ENCODE data around the gene FGF18. TPM values are rescaled to one million over a fixed set of nuclear protein-coding genes. Genes with fewer than 3 reads are reported as not detected.
"Not testable (repeated sequence)": the region's sequence is repeated elsewhere in the genome, so short reads cannot be mapped to it uniquely, and the experiment has no call there.

Gene FGF18, protein sequence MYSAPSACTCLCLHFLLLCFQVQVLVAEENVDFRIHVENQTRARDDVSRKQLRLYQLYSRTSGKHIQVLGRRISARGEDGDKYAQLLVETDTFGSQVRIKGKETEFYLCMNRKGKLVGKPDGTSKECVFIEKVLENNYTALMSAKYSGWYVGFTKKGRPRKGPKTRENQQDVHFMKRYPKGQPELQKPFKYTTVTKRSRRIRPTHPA
- polyA plus RNA-seq (ENCODE audit: insufficient read length in 10 of 10) = 10 to 100 TPM in 9 of 10 donors, 1 to 10 TPM in 1; 8.3 to 26.6 (median 18.1) TPM
- long read RNA-seq, donor 1, transcript FGF18-201 (5 exons, 1,986 nt) = major isoform, 9 of 9 reads
- long read RNA-seq, donor 1, partial matches to known transcripts = 0 of 9 reads
- long read RNA-seq, donor 1, other reads (novel, unspliced or antisense) = 0 of 9 reads
- long read RNA-seq, donor 2, transcript FGF18-201 (5 exons, 1,986 nt) = major isoform, 10 of 10 reads
- long read RNA-seq, donor 2, partial matches to known transcripts = 0 of 10 reads
- long read RNA-seq, donor 2, other reads (novel, unspliced or antisense) = 0 of 10 reads
- long read RNA-seq, donor 3 = 0 reads
- long read RNA-seq, donor 4, transcript FGF18-201 (5 exons, 1,986 nt) = major isoform, 13 of 36 reads
- long read RNA-seq, donor 4, partial matches to known transcripts = 23 of 36 reads
- long read RNA-seq, donor 4, other reads (novel, unspliced or antisense) = 0 of 36 reads
- long read RNA-seq, donor 5, transcript FGF18-201 (5 exons, 1,986 nt) = major isoform, 12 of 12 reads
- long read RNA-seq, donor 5, partial matches to known transcripts = 0 of 12 reads
- long read RNA-seq, donor 5, other reads (novel, unspliced or antisense) = 0 of 12 reads
- long read RNA-seq, donor 6, transcript FGF18-201 (5 exons, 1,986 nt) = major isoform, 11 of 30 reads
- long read RNA-seq, donor 6, partial matches to known transcripts = 19 of 30 reads
- long read RNA-seq, donor 6, other reads (novel, unspliced or antisense) = 0 of 30 reads
- long read RNA-seq, donor 7, transcript FGF18-201 (5 exons, 1,986 nt) = major isoform, 15 of 36 reads
- long read RNA-seq, donor 7, partial matches to known transcripts = 21 of 36 reads
- long read RNA-seq, donor 7, other reads (novel, unspliced or antisense) = 0 of 36 reads
- long read RNA-seq, donor 8, transcript FGF18-201 (5 exons, 1,986 nt) = major isoform, 12 of 34 reads
- long read RNA-seq, donor 8, partial matches to known transcripts = 22 of 34 reads
- long read RNA-seq, donor 8, other reads (novel, unspliced or antisense) = 0 of 34 reads
- long read RNA-seq, donor 9, partial matches to known transcripts = 0 of 2 reads
- long read RNA-seq, donor 9, other reads (novel, unspliced or antisense) = 0 of 2 reads

DNA sequence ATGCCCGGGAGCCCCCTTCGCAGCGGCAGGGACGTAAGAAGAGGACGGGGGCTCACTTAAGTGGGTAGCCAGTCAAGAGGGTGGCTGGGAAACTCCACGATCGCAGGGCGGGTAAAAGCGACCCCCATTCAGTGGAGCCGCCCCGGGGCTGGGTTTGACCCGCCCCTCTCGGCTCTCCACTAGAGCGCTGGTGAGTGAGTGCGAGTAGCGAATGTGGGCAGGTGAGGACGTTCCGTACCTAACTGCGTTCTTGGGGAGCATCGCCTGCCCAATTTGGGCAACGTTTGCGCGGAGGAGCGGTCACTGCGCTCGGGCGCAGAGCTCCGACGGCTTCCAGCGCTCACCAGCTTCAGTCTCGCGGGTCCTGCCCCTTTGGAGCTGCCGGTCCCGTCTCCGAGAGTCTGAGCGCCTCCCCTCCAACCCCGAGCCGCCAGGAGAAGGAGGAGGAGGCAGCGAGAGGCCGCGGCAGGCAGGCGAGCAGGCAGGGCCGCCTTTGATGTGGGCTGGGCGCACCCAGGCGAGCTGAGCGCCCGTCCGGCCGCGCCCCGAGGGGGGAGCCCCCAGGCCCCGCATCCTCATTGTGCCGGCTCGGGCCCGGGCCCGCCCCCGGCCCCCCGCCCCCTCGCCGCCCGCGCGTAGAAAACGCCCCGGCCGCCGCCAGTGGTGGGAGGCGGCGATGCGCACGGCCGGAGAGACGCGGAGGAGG lies at the start of gene FGF18:
FGF18 (plus strand) TSS at position 666 of the 706 bp plus-strand sequence. CDS start 553 bp downstream, outside the sequence.
- DNase-seq = peak; percentile 47 to 97 (median 75)

DNA sequence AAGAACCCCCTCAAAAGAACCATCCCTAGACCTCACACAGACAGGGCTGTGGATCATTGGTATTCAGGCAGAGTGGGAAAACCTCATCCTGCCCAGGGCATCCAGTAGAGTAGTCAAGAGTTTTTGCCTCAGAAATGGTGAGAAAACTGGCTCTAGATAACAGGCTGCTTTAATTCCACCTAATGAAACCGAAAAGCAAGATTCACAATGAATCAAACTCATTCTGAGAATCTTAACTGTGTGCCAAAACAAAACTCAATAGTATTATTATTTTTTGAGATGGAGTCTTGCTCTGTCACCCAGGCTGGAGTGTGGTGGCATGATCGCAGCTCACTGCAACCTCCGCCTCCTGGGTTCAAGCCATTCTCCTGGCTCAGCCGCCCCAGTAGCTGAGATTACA lies 49.5 kb upstream of the FGF18 start:
- no peak for DNase-seq

DNA sequence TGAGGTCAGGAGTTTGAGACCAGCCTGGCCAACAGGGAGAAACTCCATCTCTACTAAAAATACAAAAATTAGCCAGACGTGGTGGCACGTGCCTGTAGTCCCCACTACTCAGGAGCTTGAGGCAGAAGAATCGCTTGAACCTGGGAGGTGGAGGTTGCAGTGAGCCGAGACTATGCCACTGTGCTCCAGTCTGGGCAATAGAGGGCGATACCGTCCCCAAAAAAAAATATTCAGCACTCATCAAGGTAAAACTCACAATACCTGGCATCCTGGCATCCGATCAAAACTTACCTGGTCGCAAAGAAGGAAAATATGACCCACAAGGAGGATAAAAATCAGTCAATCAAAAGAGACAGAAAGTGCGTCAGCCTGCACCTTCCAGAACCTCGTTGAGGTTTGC lies 48.6 kb upstream of the FGF18 start:
- not testable (repeated sequence) for DNase-seq

DNA sequence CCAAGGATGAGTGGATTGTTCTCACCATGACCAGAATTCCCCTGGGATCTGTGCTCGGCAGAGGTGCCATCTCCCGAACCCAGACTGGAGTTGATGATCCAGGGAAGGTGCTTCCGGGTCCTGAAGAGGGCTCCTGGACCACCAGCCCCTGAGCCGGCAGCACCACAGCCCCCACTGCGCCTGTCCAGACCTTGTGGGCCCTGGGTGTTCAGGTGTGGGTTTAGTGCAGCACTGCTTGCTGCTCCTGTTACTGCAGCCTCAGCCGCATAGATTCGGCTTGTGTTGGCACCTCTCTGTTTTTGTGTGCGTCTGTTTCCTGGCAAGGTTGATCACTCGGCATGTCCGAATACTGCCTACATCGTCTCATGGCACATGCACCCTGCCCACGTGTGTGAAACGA lies 48.1 kb upstream of the FGF18 start:
- DNase-seq = no peak

DNA sequence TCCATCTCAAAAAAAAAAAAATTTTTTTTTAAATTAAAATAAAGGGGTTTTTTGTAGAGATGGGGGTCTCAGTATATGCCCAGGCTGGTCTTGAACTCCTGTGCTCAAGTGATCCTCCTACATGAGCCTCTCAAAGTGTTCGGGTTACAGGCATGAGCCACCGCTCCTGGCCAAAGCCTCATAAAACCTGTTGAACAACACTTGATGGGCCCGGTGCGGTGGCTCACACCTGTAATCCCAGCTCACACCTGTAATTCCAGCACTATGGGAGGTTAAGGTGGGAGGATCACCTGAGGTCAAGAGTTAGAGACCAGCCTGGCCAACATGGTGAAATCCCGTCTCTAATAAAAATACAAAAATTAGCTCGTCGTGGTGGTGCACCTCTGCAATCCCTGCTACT lies 39.5 kb upstream of the FGF18 start:
- DNase-seq = no peak

DNA sequence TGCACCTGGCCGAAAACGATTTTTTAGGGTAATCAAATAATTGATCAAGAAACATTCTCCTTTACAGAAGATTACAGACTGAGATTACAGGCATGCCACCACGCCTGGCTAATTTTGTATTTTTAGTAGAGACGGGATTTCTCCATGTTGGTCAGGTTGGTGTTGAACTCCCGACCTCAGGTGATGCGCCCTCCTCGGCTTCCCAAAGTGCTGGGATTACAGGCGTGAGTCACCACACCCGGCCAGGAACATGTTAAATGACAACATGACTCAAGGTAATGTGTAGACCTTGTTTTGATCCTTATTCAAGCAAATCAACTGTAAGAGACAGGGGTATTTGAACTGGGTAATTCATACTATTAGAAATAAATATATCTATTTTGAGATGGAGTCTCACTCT lies 35.0 kb upstream of the FGF18 start:
- DNase-seq = not testable (repeated sequence)

DNA sequence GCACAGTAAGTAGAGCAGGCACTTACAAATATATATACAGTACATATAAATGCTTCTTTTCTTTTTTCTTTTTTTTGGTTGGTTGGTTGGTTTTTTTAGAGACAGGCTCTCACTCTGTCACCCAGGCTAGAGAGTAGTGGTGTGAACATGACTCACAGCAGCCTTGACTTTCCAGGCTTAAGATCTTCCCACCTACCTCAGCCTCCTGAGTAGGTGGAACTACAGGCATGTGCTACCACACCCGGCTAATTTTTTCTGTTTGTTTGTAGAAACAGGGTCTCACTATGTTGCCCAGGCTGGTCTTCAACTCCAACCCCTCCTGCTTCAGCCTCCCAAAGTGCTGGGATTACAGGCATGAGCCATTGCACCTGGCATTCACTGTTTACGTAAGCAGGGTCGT lies 34.4 kb upstream of the FGF18 start:
- DNase-seq = not testable (repeated sequence)

DNA sequence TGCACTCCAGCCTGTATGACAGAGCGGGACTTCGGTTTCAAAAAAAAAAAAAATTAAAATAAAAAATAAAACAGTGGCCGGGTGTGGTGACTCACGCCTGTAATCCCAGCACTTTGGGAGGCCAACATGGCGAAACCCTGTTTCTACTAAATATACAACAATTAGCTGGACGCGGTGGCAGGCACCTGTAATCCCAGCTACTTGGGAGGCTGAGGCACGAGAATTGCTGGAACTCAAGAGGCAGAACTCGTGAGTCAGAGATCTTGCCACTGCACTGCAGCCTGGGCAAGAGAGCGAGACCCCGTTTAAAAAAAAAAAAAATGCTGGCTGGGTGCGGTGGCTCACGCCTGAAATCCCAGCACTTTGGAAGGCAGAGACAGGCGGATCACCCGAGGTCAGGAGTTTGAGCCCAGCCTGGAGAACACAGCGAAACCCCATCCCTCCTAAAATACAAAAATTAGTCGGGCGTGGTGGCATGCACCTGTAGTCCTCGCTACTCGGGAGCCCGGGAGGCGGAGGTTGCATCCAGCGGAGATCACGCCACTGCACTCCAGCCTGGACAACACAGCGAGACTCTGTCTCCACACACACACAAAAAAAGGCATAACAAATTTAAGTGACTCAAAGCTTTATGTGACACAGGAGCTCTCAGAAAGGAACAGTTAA lies 33.3 kb upstream of the FGF18 start:
- no peak for DNase-seq

DNA sequence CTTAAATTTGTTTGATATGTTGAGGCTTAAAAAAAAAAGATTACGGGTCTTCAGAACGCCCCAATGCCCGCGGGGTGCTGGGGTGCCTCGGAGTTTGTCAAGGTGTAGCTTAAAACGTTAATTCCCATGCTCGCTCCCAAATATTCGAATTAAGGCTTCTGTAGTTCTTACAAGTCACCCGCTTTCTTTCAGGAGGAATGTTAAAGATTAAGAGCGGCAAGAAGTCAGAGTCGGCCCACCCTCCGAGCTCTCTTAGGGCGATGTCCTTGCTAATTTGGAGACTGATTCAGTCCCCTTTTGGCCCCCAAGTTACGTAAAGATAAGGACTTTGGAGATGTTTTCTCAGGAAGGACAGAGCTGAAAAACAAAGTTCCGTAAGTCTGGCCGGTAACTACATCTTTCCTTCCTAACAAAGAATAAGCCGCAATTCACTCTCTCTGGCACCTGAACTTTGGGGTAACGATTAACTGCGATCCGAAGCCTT lies 32.5 kb upstream of the FGF18 start:
- no peak for DNase-seq

DNA sequence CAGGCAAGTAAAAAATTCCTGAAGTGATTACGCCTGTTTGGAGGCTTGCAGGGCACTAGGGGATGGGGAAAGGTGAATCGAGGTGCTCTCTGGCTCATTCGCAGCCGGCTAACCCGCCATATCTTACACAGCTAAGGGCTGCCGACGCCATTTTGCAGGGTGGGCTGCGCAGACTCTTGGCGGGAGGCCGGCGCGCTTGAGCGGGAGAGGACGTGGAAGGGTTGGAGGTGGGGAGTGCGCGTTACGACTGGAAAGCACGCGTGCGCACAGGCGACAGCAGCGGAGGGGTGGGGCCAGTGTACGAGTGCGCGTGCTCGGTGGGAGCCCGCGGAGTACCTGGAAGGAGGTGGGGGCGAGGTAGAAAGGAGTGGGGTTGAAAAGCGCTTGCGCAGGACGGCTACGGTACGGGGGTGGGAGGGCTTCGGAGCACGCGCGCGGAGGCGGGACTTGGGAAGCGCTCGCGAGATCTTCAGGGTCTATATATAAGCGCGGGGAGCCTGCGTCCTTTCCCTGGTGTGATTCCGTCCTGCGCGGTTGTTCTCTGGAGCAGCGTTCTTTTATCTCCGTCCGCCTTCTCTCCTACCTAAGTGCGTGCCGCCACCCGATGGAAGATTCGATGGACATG lies 32.0 kb upstream of the FGF18 start, which contains the start of gene NPM1:
NPM1 (plus strand) TSS at position 505 of the 625 bp plus-strand sequence; CDS start at position 605, 100 bp downstream.
- peak; percentile 98 to 100 (median 99) for DNase-seq

DNA sequence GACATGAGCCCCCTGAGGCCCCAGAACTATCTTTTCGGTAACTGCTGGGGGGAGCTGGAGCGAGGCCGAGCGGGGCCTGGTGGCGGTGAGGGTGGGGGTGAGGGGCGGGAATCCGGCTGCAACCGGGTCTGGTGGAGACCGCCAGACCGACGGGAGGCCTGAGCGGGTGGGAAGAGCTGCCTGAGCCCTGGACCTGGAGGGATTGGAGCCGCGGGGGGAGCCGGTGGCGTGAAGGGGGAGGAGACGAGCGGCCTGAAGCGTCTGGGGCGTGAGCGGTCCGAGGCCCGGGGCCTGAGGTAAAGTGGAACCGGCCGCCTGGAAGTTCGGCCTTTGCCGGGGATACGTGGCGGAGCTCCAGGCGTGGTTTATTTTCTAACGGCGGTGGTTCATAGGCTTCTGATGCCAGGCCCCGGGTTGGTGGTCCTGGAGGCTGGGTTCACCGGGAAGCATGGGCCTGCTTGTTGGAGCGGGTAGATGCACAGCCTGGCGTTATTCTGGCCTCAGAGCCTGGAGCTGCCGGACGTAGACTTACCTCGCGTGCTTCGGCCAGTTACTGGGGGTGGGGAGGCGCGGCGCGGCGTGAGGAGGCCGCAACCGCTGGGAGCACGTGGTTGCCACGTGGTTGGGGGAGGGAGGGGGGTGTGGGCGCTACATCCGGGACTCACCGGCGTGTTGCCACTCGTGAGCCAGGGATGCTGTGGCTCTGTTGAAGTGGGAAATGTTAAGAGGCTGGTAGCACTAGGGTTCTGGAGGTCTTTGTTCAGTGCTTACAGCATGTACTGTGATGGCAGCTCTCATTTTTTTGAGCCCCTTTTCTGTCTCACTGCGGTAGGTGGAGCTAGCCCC lies 31.3 kb upstream of the FGF18 start:
- peak; percentile 67 to 94 (median 87) for DNase-seq

DNA sequence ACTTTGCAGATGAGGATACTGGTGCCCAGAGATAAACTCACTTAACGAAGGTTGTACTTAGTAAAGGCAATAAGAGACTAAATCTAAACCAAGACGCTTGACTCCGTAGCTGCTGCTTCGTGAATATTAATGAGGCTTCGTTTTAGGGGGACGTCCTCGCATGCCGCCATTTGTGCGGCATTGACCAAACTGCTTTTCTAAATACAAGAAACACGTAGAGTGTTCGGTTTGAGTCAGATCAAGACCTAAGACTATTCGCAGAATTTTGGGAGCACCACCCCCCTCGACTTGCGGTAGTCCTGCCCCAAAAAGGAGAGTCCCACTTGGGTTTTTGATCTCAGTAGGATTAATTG lies 30.7 kb upstream of the FGF18 start:
- DNase-seq = no peak

DNA sequence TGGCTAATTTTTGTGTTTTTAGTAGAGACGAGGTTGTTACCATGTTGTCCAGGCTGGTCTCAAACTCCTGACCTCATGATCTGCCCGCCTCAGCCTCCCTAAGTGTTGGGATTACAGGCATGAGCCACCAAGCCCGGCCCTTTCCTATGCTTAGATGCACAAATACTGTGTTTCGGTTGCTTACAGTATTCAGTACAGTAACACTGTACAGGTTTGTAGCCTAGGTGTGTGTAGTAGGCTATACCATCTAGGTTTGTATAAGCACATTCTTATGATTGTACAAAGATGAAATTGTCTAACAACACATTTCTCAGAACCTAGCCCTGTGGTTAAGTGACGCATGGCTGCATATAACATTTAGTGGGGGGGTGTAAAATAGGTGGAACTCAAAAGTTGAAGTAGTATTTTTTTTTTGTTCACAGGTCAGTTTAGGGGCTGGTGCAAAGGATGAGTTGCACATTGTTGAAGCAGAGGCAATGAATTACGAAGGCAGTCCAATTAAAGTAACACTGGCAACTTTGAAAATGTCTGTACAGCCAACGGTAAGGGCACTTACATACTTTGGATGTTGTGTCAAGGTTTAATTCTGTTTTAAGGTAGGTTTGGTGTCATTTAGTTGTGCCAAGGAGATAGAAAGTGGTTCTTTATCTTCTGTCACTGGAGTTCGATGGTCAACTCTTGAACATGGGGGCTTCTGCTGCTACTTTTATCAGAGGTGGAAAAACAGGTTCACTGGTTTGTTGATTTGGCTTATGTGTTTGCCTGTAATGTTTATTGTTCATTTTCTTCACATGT lies 28.4 kb upstream of the FGF18 start:
- DNase-seq = no peak

DNA sequence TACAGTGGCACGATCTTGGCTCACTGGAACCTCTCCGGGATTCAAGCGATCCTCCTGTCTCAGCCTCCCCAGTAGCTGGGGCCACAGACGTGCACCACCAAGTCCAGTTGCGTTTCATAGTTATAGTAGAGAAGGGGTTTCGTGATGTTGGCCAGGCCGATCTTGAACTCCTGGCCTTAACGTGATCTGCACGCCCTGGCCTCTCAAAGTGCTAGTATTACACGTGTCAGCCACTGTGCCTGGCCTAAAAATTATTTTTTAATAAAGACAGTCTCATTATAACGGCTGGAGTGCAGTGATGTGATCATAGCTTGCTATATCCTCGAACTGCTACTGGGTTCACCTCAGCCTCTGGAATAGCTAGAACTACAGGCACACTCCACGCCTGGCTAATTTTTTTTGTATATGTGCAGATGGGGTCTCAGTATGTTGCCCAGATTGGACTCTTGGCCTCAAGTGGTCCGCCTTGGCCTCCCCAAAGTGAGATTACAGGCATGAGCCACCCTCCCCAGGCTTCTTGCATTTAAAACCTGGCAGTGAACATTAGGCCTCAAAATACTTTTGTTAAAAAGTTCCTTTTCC lies 27.4 kb upstream of the FGF18 start:
- DNase-seq = no peak

DNA sequence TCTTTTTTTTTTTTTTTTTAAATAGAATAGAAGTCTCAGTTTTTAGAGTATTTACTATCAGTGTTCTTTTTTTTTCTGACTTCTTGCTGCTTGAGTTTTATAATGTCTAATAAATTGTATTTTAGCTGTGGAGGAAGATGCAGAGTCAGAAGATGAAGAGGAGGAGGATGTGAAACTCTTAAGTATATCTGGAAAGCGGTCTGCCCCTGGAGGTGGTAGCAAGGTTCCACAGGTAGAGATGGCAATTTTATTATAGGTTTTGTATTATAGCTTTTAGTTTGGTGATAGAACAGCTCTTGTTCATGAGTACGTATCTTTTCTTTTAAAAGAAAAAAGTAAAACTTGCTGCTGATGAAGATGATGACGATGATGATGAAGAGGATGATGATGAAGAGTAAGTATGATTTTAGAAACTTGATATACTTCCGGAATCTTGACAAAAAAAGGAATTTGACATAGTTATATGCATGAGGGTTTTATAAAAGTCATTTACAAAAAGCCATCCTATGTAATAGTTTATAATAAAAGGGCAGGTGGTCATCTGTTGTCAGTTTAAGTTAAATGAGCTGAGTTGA lies 26.8 kb upstream of the FGF18 start:
- DNase-seq = no peak

DNA sequence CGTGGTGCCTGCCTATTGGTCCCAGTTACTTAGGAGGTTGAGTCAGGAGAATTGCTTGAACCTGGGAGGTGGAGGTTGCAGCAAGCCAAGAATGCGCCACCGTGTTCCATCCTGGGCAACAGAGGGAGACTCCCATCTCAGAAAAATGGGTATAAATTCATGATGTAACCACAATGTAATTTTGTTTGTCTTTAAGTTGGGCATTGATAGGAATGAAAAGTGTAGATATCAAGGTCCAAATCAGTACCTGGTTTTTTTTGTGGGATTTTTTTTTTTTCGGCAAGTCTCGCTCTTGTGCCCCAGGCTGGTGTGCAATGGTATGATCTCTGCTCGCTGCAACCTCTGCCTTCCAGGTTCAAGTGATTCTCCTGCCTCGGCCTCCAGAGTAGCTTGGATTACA lies 24.4 kb upstream of the FGF18 start:
- no peak for DNase-seq

DNA sequence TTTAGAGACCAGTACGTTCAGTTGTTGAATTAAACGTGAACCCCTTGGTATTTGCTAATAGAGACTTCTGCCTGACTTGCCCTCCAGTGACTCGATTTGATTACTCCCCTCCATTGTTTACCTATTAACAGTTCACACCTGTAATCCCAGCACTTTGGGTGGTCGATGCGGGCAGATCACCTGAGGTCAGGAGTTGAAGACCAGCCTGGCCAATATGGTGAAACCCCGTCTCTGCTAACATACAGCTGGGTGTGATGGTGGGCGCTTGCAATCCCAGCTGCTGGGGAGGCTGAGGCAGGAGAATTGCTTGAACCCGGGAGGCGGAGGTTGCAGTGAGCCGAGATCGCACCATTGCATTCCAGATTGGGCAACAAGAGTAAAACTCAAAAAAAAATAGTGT lies 22.9 kb upstream of the FGF18 start:
- not testable (repeated sequence) for DNase-seq
